Memory B cell (primary cell): ENCODE measurements around the gene TMTC1.

Experiments used
- ATAC-seq: fragments of 150-1000 bp; cut with Tn5 transposase; 2 replicates; pipeline ENCODE4 v1.10.0; 2021; ENCODE audit warnings: low read depth, mild to moderate bottlenecking, moderate library complexity
- DNase-seq, 2 donors: peaks; one replicate each; pipeline ENCODE4 v3.0.0; 2022; ENCODE audit warnings: low spot score in 2 of 2
- H3K27ac Mint-ChIP-seq: one replicate; pipeline ENCODE4 v1.8.0; 2022; ENCODE audit warnings: mild to moderate bottlenecking, moderate library complexity, mixed read lengths
- H3K27me3 Mint-ChIP-seq: one replicate; pipeline ENCODE4 v1.8.0; 2022; ENCODE audit warnings: mixed read lengths
- H3K36me3 Mint-ChIP-seq: one replicate; pipeline ENCODE4 v1.8.0; 2022; ENCODE audit warnings: mild to moderate bottlenecking, mixed read lengths
- H3K4me1 Mint-ChIP-seq: one replicate; pipeline ENCODE4 v1.8.0; 2022; ENCODE audit warnings: mixed read lengths
- H3K4me3 Mint-ChIP-seq: one replicate; pipeline ENCODE4 v1.8.0; 2022; ENCODE audit warnings: mild to moderate bottlenecking, moderate library complexity, mixed read lengths
- H3K9me3 Mint-ChIP-seq: one replicate; pipeline ENCODE4 v1.8.0; 2022; ENCODE audit warnings: mixed read lengths

Gene TMTC1

GRCh38 chr12:29528161-29528560 lies 255.6 kb downstream of the TMTC1 start:
- no peak for DNase-seq
- no peak overlapping the region for H3K27ac Mint-ChIP-seq

GRCh38 chr12:29521951-29522350 lies 261.8 kb downstream of the TMTC1 start:
- H3K27me3 Mint-ChIP-seq = peaks cover 2% of the 10 kb centered on the region
- no peak for DNase-seq
- H3K9me3 Mint-ChIP-seq = no peaks in the 10 kb centered on the region
- H3K36me3 Mint-ChIP-seq = no peaks in the 10 kb centered on the region
- H3K4me3 Mint-ChIP-seq = no peak overlapping the region
- no peaks in the 10 kb centered on the region for H3K4me1 Mint-ChIP-seq
- no peak for ATAC-seq
- H3K27ac Mint-ChIP-seq = no peak overlapping the region

More at GRCh38 chr12:29528161-29528560, 255.6 kb downstream of the TMTC1 start:
- Mint-ChIP-seq H3K4me3 (no peak overlapping the region), H3K27me3 (peaks cover 20% of the 10 kb centered on the region), H3K9me3 (no peaks in the 10 kb centered on the region), H3K36me3 (no peaks in the 10 kb centered on the region), H3K4me1 (no peaks in the 10 kb centered on the region)
- ATAC-seq = no peak

DNA sequence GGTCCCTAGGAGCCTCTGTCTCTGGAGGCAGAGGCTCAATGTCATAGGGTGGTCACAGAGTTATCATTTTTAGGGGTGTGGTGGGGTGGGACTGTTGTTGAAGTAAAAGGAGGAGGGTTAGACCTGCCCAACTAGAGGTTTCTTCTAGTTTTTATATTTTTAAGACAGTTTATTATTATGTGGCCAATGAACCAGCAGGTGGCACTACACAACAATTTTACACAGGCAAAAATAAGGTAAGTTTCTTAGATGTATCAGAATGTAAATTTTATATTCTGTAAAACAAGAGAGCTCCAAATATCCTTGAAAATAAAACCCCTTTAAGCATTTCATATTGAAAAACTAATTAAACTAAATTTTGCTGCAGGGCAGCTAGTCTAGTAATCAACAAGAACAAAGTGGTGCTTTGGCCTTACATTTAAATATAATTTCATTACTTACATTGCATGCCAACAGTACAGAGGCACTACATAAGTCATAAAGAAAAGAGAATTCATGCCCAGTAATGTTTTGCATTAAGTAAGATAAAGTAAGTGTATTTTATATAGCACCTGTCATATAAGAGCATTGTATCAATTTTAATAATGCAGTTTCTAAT lies 264.1 kb downstream of the TMTC1 start:
- no peaks in the 10 kb centered on the region for H3K36me3 Mint-ChIP-seq
- H3K4me3 Mint-ChIP-seq = no peak overlapping the region
- peaks cover 3% of the 10 kb centered on the region for H3K27me3 Mint-ChIP-seq
- H3K27ac Mint-ChIP-seq = no peak overlapping the region
- H3K4me1 Mint-ChIP-seq = no peaks in the 10 kb centered on the region
- DNase-seq (no peak), ATAC-seq (peak; percentile 26)
- no peaks in the 10 kb centered on the region for H3K9me3 Mint-ChIP-seq

GRCh38 chr12:29518407-29518806 lies 265.3 kb downstream of the TMTC1 start:
- Mint-ChIP-seq H3K27me3 (peaks cover 7% of the 10 kb centered on the region), H3K36me3 (no peaks in the 10 kb centered on the region), H3K27ac (no peak overlapping the region), H3K9me3 (no peaks in the 10 kb centered on the region), H3K4me3 (no peak overlapping the region), H3K4me1 (no peaks in the 10 kb centered on the region)
- ATAC-seq (no peak), DNase-seq (no peak)

DNA sequence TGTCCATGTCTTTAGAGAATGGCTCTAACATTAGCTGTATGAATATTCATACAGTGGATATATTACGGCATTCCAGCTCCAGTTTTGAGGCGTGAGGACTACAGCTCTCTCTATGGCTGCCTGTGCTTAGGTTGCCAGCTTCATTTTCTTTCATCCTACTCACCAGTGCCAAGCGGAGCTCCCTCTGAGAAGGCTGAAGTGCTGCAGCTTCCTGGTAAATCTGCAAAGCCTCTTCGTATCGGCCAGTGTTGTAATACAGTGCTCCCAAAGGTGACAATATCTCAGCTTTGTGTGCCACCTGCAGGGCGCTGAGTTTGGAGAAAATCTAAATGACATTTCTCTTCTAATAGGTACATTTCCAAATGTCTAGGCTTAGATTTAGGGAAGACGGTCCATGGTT lies 266.5 kb downstream of the TMTC1 start:
- Mint-ChIP-seq H3K27me3 (peaks cover 7% of the 10 kb centered on the region), H3K4me1 (no peaks in the 10 kb centered on the region), H3K27ac (no peak overlapping the region), H3K9me3 (no peaks in the 10 kb centered on the region), H3K4me3 (no peak overlapping the region), H3K36me3 (no peaks in the 10 kb centered on the region)
- ATAC-seq (no peak), DNase-seq (no peak)

DNA sequence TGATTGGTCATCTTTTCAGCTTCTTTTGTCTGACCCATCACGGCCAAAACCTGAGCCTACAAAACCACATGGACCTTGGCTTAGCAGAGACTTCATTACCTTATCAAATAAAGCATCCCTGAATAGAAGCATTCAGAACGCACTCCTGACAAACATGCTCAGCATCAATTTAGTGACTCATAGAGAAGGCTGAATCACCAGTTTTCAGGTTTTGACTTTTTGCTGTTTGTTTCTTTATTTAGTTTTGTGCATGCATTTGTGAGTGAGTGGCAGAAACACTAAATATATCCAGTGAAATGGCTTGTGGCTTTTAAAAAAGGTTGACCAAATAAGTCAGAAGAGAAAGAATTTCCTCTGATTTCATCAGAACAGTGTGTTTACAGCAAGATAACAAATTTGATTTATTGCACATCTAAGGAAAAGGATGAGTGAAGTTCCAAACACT lies 267.3 kb downstream of the TMTC1 start:
- ATAC-seq = no peak
- no peak for DNase-seq
- no peaks in the 10 kb centered on the region for H3K4me1 Mint-ChIP-seq

DNA sequence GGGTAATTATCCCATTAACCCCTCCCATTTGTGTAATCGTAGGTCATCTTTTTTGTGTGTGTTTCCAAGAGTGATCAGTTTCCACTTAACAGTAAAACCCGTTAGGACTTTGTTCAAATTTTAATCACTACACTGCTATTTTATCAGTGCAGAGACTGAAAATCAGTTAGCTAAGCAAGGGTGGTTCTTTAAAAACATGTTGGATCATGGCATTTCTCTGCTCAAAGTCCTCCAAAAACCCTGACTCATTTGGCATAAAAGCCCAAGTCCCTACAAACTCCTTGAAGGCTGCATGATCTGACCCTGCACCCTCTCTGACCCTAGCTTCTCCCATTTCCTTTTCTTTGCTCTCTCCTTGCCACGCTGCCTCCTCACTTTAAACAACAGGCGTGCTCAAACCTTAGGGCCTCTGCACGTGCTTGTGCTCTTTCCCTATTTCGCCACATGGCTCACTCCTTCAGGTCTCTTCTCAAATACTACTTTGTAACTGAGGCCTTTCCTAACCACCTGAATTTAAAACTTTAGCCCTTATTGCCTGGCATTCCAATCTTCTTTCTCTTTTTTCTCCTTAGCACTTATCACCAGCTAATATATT lies 273.1 kb downstream of the TMTC1 start:
- Mint-ChIP-seq H3K9me3 (no peaks in the 10 kb centered on the region), H3K27me3 (peaks cover 7% of the 10 kb centered on the region), H3K4me3 (no peak overlapping the region), H3K4me1 (no peaks in the 10 kb centered on the region), H3K27ac (no peak overlapping the region), H3K36me3 (no peaks in the 10 kb centered on the region)
- ATAC-seq = no peak
- DNase-seq = no peak

More for the DNA sequence above, 267.3 kb downstream of the TMTC1 start:
- no peak overlapping the region for H3K4me3 Mint-ChIP-seq
- H3K9me3 Mint-ChIP-seq = no peaks in the 10 kb centered on the region
- H3K27me3 Mint-ChIP-seq = peaks cover 7% of the 10 kb centered on the region
- no peak overlapping the region for H3K27ac Mint-ChIP-seq
- H3K36me3 Mint-ChIP-seq = no peaks in the 10 kb centered on the region

GRCh38 chr12:29509503-29509902 lies 274.2 kb downstream of the TMTC1 start:
- no peak for ATAC-seq
- Mint-ChIP-seq H3K27me3 (peaks cover 5% of the 10 kb centered on the region), H3K27ac (no peak overlapping the region), H3K4me1 (no peaks in the 10 kb centered on the region), H3K4me3 (no peak overlapping the region), H3K36me3 (no peaks in the 10 kb centered on the region), H3K9me3 (no peaks in the 10 kb centered on the region)
- no peak for DNase-seq

DNA sequence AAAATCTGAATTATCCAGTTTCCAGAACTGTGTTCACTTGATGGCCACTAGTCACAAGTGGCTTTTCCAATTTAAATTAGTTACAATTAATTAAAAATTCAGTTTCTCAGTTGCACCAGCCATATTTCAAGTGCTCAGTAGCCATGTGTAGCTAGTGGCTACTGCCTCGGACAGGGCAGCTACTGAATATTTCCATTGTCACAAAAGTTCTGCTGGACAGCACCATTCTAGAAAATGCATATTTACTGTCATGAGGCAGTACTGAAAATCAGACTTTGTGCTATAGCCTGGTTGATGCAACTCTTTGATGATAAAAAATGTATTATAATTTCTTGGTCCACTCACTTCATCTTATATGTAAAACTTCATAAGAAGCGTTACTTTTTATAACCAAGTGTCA lies 274.8 kb downstream of the TMTC1 start:
- Mint-ChIP-seq H3K27ac (no peak overlapping the region), H3K27me3 (peaks cover 4% of the 10 kb centered on the region), H3K4me3 (no peak overlapping the region), H3K9me3 (no peaks in the 10 kb centered on the region), H3K36me3 (no peaks in the 10 kb centered on the region), H3K4me1 (no peaks in the 10 kb centered on the region)
- DNase-seq (no peak), ATAC-seq (no peak)

DNA sequence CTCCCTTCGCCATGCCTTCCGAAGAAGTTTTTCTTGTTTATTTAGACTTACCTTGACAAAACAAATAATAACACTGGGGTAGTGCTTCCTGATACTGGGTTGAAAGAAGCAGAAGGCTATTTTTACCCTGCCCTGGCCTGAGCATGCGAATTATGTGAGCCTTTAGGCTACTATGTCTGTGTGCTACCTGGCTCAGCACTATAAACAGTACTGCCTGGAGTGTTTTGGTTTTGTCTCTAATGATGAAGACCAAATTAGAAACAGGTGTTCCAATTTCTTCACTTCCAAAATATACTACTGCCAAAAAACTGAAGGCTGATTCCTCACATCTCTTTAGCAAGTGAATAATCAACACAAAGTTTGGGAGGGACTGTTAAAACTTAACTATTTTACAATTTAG lies 278.6 kb downstream of the TMTC1 start:
- peaks cover 8% of the 10 kb centered on the region for H3K4me1 Mint-ChIP-seq

DNA sequence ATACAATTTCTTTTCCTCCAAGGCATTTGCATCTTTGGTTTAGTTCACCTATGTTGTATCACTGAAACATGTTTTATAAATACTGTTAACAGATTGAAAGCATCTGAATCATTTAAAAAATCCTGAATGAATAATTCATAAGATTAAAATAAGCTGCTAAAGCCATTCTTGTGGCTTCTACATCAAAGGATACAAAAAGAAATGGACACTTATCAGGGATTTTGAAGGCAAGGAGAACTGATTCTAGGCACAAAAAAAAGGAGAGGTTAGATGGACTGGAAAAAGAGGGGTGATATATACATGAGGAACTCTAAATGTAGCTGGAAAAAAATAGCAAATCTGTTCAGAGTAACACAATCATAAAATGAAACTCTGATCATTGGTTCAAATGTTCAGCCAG lies 280.5 kb downstream of the TMTC1 start:
- Mint-ChIP-seq H3K4me3 (no peak overlapping the region), H3K36me3 (no peaks in the 10 kb centered on the region), H3K4me1 (peaks cover 9% of the 10 kb centered on the region), H3K9me3 (no peaks in the 10 kb centered on the region), H3K27ac (no peak overlapping the region), H3K27me3 (no peaks in the 10 kb centered on the region)
- no peak for DNase-seq
- no peak for ATAC-seq

More for the DNA sequence above, 278.6 kb downstream of the TMTC1 start:
- ATAC-seq (no peak), DNase-seq (no peak)
- Mint-ChIP-seq H3K27me3 (no peaks in the 10 kb centered on the region), H3K36me3 (no peaks in the 10 kb centered on the region), H3K27ac (no peak overlapping the region), H3K9me3 (no peaks in the 10 kb centered on the region), H3K4me3 (no peak overlapping the region)

DNA sequence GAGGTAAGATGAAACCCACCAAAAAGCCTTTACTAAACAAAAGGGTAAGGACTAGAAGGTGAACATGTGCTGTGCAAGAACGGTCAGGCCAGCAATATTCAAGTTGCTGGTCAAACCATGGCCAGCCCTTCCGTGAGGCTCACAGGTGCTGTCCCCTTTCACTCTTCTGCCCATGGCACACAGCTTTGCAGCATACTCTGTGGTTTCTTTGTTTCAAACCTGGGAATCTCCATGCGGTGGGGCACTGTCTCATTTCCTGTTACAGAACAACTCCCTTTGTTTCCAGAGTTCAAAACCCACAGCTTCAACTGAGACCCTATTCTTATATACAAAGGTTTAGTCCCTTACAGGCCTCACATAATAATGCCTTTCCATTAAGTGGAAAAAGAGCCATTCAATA lies 284.5 kb downstream of the TMTC1 start:
- no peaks in the 10 kb centered on the region for H3K27me3 Mint-ChIP-seq
- H3K4me3 Mint-ChIP-seq = no peak overlapping the region
- H3K9me3 Mint-ChIP-seq = no peaks in the 10 kb centered on the region
- H3K4me1 Mint-ChIP-seq = peaks cover 9% of the 10 kb centered on the region
- no peaks in the 10 kb centered on the region for H3K36me3 Mint-ChIP-seq
- H3K27ac Mint-ChIP-seq = no peak overlapping the region
- ATAC-seq (no peak), DNase-seq (no peak)

- H3K27me3 Mint-ChIP-seq = no peaks in the 10 kb centered on the region
- DNase-seq (no peak), ATAC-seq (no peak)
- H3K27ac Mint-ChIP-seq = no peak within 1 kb of the TSS
- no peaks in the 10 kb centered on the region for H3K36me3 Mint-ChIP-seq
- peaks cover 9% of the 10 kb centered on the region for H3K4me1 Mint-ChIP-seq
- no peaks in the 10 kb centered on the region for H3K9me3 Mint-ChIP-seq
- H3K4me3 Mint-ChIP-seq = no peak within 1 kb of the TSS
Measured at GRCh38 chr12:29497588-29497987, 286.2 kb downstream of the TMTC1 start, which contains the start of gene OVCH1. OVCH1 (minus strand) TSS chr12:29497686; CDS start chr12:29497686, 0 bp downstream.

GRCh38 chr12:29492891-29493290 lies 290.9 kb downstream of the TMTC1 start:
- no peak for ATAC-seq
- DNase-seq = no peak
- no peaks in the 10 kb centered on the region for H3K36me3 Mint-ChIP-seq
- no peaks in the 10 kb centered on the region for H3K9me3 Mint-ChIP-seq
- no peak overlapping the region for H3K4me3 Mint-ChIP-seq
- H3K27me3 Mint-ChIP-seq = peaks cover 4% of the 10 kb centered on the region
- no peak overlapping the region for H3K27ac Mint-ChIP-seq
- no peaks in the 10 kb centered on the region for H3K4me1 Mint-ChIP-seq

- Mint-ChIP-seq H3K4me1 (no peaks in the 10 kb centered on the region), H3K27ac (no peak overlapping the region), H3K4me3 (no peak overlapping the region), H3K9me3 (no peaks in the 10 kb centered on the region), H3K27me3 (peaks cover 10% of the 10 kb centered on the region), H3K36me3 (no peaks in the 10 kb centered on the region)
- no peak for ATAC-seq
- no peak for DNase-seq
Measured at GRCh38 chr12:29486972-29487371, 296.8 kb downstream of the TMTC1 start.
